Measurements from ENCODE around the gene TPSAB1. TPM values are rescaled to one million over a fixed set of nuclear protein-coding genes. Genes with fewer than 3 reads are reported as not detected.
"Not testable (repeated sequence)": the region's sequence is repeated elsewhere in the genome, so short reads cannot be mapped to it uniquely, and the experiment has no call there.

TPSAB1 gene
- not detected for total RNA-seq (2013)
- polyA plus RNA-seq (not detected), polyA minus RNA-seq (not detected in 2 replicates), total RNA-seq (0 to 0.37 (median 0.07) reads per million in 11 experiments)

GRCh38 chr16:1240436-1240835, at the start of gene TPSAB1:
TSS of gene TPSAB1 (plus strand) at chr16:1240705. CDS start at chr16:1240939, 234 bp downstream.
- H3K36me3 Mint-ChIP-seq; H3K9ac ChIP-seq (ENCODE audit: insufficient read depth, low read length, poor library complexity, severe bottlenecking); H3K27me3 ChIP-seq (ENCODE audit: control insufficient read depth in 2 of 2, insufficient read depth in 2 of 2, low read length in 2 of 2); H3K27ac ChIP-seq (ENCODE audit: low read depth in 1 of 2, low read length in 2 of 2); H4K20me1 ChIP-seq (ENCODE audit: insufficient read depth, low read length); H2AFZ ChIP-seq (ENCODE audit: insufficient read depth, low read depth, low read length, poor library complexity, severe bottlenecking); H3K4me3 ChIP-seq (replicated peaks in 1 of 3; ENCODE audit: low read depth in 2 of 3, low read length in 3 of 3); H3K9me3 Mint-ChIP-seq; H3K79me2 ChIP-seq (ENCODE audit: insufficient read depth, low read length); DNase-seq; H3K4me1 Mint-ChIP-seq; H3K4me2 ChIP-seq (replicated peaks; ENCODE audit: extremely low read depth, low read length, poor library complexity, severe bottlenecking); H3K27ac Mint-ChIP-seq; H3K27me3 Mint-ChIP-seq (ENCODE audit: low read depth in 3 of 3); intact Hi-C loops (cut with micrococcal nuclease); H3K36me3 ChIP-seq (replicated peaks in 1 of 2; ENCODE audit: control insufficient read depth in 1 of 2, insufficient read depth in 2 of 2, low read length in 2 of 2); H3K4me3 Mint-ChIP-seq; H3K9me3 ChIP-seq (replicated peaks in 1 of 2; ENCODE audit: control insufficient read depth in 1 of 2, insufficient read depth in 1 of 2, low read length in 2 of 2): not testable (repeated sequence)
- no CpG with 5 or more reads among the region's 12 CpGs for WGBS (ENCODE audit: insufficient coverage)
- H3K4me1 ChIP-seq (ENCODE audit: control insufficient read depth in 1 of 2, insufficient read depth in 2 of 2, low read length in 2 of 2), result peaks cover 8 to 11% of the 10 kb centered on the region in 2 donors

DNA sequence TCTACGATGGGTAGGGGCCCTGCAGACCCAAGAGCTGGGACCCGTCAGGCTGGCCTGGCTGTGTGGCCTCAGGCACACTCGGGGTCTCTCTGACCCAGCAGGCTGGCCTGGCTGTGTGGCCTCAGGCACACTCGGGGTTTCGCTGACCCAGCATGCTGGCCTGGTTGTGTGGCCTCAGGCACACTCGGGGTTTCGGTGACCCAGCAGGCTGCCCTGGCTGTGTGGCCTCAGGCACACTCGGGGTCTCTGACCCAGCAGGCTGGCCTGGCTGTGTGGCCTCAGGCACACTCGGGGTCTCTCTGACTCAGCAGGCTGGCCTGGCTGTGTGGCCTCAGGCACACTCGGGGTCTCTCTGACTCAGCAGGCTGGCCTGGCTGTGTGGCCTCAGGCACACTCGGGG, 49.7 kb upstream of the TPSAB1 start:
- H3K4me3 Mint-ChIP-seq; H3K9me3 ChIP-seq (replicated peaks in 1 of 2; ENCODE audit: control insufficient read depth in 1 of 2, insufficient read depth in 1 of 2, low read length in 2 of 2); H3K4me2 ChIP-seq (replicated peaks; ENCODE audit: extremely low read depth, low read length, poor library complexity, severe bottlenecking); H3K4me3 ChIP-seq (replicated peaks in 1 of 3; ENCODE audit: low read depth in 2 of 3, low read length in 3 of 3); H3K36me3 ChIP-seq (replicated peaks in 1 of 2; ENCODE audit: control insufficient read depth in 1 of 2, insufficient read depth in 2 of 2, low read length in 2 of 2); H3K9me3 Mint-ChIP-seq; H3K4me1 ChIP-seq (ENCODE audit: control insufficient read depth in 1 of 2, insufficient read depth in 2 of 2, low read length in 2 of 2); H3K27ac Mint-ChIP-seq; H4K20me1 ChIP-seq (ENCODE audit: insufficient read depth, low read length); H3K9ac ChIP-seq (ENCODE audit: insufficient read depth, low read length, poor library complexity, severe bottlenecking); DNase-seq; H3K27me3 ChIP-seq (ENCODE audit: control insufficient read depth in 2 of 2, insufficient read depth in 2 of 2, low read length in 2 of 2); H3K4me1 Mint-ChIP-seq; H2AFZ ChIP-seq (ENCODE audit: insufficient read depth, low read depth, low read length, poor library complexity, severe bottlenecking); H3K36me3 Mint-ChIP-seq; intact Hi-C loops (cut with micrococcal nuclease); H3K27ac ChIP-seq (ENCODE audit: low read depth in 1 of 2, low read length in 2 of 2); H3K27me3 Mint-ChIP-seq (ENCODE audit: low read depth in 3 of 3); H3K79me2 ChIP-seq (ENCODE audit: insufficient read depth, low read length): not testable (repeated sequence)
- 90% methylated on average over 11 of the region's 11 CpGs for WGBS (ENCODE audit: insufficient coverage)

DNA sequence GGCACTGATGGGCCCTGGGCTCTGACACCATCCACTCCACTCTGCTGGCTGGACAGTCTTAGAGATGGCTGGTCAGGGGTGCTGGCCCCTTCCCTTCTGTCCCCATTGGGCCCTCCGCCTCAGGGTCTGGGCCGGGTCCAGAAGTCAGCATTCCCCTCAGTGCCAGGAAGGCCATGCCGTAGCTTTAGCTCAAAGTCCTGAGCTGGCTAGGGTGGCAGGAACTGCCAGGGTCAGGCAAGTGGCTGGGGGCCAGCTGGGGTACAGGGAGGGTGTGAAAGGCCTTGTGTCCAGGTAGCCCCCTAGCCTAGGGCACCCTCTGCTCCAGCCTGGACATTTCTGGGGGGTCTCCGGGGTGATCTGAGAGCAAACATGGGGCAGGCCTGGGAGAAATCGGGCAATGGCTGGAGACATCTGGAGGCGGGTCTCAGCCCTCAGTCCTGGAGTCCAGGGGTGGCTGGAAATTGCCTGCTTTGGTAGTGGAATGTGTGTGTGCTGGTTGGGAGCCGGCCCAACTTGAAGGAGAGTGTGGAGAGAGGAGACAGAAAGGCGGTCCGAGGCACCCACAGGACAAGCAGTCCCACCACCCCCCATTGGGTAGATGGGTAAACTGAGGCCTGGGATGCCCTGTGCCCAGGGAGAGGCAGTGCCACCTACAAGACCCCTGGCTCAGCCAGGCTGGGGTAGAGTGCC, 48.0 kb upstream of the TPSAB1 start:
- Histone ChIP-seq H4K20me1 (ENCODE audit: insufficient read depth, low read length) (no peaks in the 10 kb centered on the region), H3K27me3 (ENCODE audit: control insufficient read depth in 2 of 2, insufficient read depth in 2 of 2, low read length in 2 of 2) (no peaks in the 10 kb centered on the region), H3K27ac (ENCODE audit: low read depth in 1 of 2, low read length in 2 of 2) (no peak overlapping the region), H3K9ac (ENCODE audit: insufficient read depth, low read length, poor library complexity, severe bottlenecking) (no peak overlapping the region), H3K9me3 (replicated peaks in 1 of 2; ENCODE audit: control insufficient read depth in 1 of 2, insufficient read depth in 1 of 2, low read length in 2 of 2) (no peaks in the 10 kb centered on the region), H3K4me3 (replicated peaks in 1 of 3; ENCODE audit: low read depth in 2 of 3, low read length in 3 of 3) (no peak overlapping the region), H3K4me2 (replicated peaks; ENCODE audit: extremely low read depth, low read length, poor library complexity, severe bottlenecking) (no peak overlapping the region), H3K79me2 (ENCODE audit: insufficient read depth, low read length) (no peaks in the 10 kb centered on the region), H3K36me3 (replicated peaks in 1 of 2; ENCODE audit: control insufficient read depth in 1 of 2, insufficient read depth in 2 of 2, low read length in 2 of 2) (no peaks in the 10 kb centered on the region), H3K4me1 (ENCODE audit: control insufficient read depth in 1 of 2, insufficient read depth in 2 of 2, low read length in 2 of 2) (no peaks in the 10 kb centered on the region), H2AFZ (ENCODE audit: insufficient read depth, low read depth, low read length, poor library complexity, severe bottlenecking) (no peak overlapping the region)
- TF ChIP-seq, protein P1, sequence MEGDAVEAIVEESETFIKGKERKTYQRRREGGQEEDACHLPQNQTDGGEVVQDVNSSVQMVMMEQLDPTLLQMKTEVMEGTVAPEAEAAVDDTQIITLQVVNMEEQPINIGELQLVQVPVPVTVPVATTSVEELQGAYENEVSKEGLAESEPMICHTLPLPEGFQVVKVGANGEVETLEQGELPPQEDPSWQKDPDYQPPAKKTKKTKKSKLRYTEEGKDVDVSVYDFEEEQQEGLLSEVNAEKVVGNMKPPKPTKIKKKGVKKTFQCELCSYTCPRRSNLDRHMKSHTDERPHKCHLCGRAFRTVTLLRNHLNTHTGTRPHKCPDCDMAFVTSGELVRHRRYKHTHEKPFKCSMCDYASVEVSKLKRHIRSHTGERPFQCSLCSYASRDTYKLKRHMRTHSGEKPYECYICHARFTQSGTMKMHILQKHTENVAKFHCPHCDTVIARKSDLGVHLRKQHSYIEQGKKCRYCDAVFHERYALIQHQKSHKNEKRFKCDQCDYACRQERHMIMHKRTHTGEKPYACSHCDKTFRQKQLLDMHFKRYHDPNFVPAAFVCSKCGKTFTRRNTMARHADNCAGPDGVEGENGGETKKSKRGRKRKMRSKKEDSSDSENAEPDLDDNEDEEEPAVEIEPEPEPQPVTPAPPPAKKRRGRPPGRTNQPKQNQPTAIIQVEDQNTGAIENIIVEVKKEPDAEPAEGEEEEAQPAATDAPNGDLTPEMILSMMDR (IDR thresholded peaks at IDR 0.05), result no peak
- Mint-ChIP-seq H3K4me3 (no peak overlapping the region), H3K4me1 (no peaks in the 10 kb centered on the region), H3K9me3 (peaks cover 0 to 3% (median 0%) of the 10 kb centered on the region in 7 donors), H3K27me3 (ENCODE audit: low read depth in 3 of 3) (peaks cover 4 to 9% (median 7%) of the 10 kb centered on the region in 3 donors), H3K27ac (no peak overlapping the region), H3K36me3 (no peaks in the 10 kb centered on the region)
- 89% methylated on average over 4 of the region's 9 CpGs for WGBS (ENCODE audit: insufficient coverage)
- intact Hi-C loops (cut with micrococcal nuclease), result no loop called here
- no peak for DNase-seq
